KG1 (cell line): Measurements from ENCODE around the gene RAB42.
"Not testable (repeated sequence)": the region's sequence is repeated elsewhere in the genome, so short reads cannot be mapped to it uniquely, and the experiment has no call there.

Experiments
- DNase-seq: peaks from one replicate; lab custom pipeline; 2025; lab: John Stamatoyannopoulos, UW

RAB42 gene

GRCh38 chr1:28591708-28592320 is at the start of gene RAB42:
Gene RAB42 (plus strand): TSS chr1:28592265. CDS start chr1:28592512, 247 bp downstream.
- DNase-seq, result no peak

- DNase-seq, result no peak
Measured at GRCh38 chr1:28545246-28545628, 46.8 kb upstream of the RAB42 start.

- DNase-seq, result no peak
Measured at GRCh38 chr1:28548318-28548717, 43.7 kb upstream of the RAB42 start.

- DNase-seq, result no peak
Measured at GRCh38 chr1:28551381-28551780, 40.7 kb upstream of the RAB42 start.

- peak; percentile 95 for DNase-seq
Measured at GRCh38 chr1:28552758-28553663, 39.1 kb upstream of the RAB42 start, which contains the start of gene TRNAU1AP. Gene TRNAU1AP (plus strand): TSS chr1:28553085. CDS start chr1:28553111, 26 bp downstream.

GRCh38 chr1:28560886-28561285 is 31.2 kb upstream of the RAB42 start:
- no peak for DNase-seq

GRCh38 chr1:28564310-28564709 is 27.8 kb upstream of the RAB42 start:
- no peak for DNase-seq

- no peak for DNase-seq
Measured at GRCh38 chr1:28565040-28565439, 27.0 kb upstream of the RAB42 start.

- DNase-seq, result no peak
Measured at GRCh38 chr1:28565726-28566125, 26.3 kb upstream of the RAB42 start.

- DNase-seq, result no peak
Measured at GRCh38 chr1:28566931-28567330, 25.1 kb upstream of the RAB42 start.

GRCh38 chr1:28571911-28572310 is 20.2 kb upstream of the RAB42 start:
- DNase-seq, result no peak

GRCh38 chr1:28572891-28573290 is 19.2 kb upstream of the RAB42 start:
- not testable (repeated sequence) for DNase-seq

GRCh38 chr1:28573564-28573963 is 18.5 kb upstream of the RAB42 start:
- no peak for DNase-seq

GRCh38 chr1:28577052-28577678 is 14.9 kb upstream of the RAB42 start:
- no peak for DNase-seq

GRCh38 chr1:28577738-28578536 is 14.1 kb upstream of the RAB42 start:
- no peak for DNase-seq

GRCh38 chr1:28578696-28579218 is 13.3 kb upstream of the RAB42 start:
- DNase-seq, result no peak

GRCh38 chr1:28579401-28579800 is 12.7 kb upstream of the RAB42 start:
- DNase-seq, result no peak

- DNase-seq, result no peak
Measured at GRCh38 chr1:28580722-28581530, 11.1 kb upstream of the RAB42 start.

GRCh38 chr1:28581531-28582247 is 10.4 kb upstream of the RAB42 start:
- peak; percentile 79 for DNase-seq

GRCh38 chr1:28582248-28582615 is 9.8 kb upstream of the RAB42 start:
- DNase-seq, result no peak
